Retinal pigment epithelial cell (primary cell): ENCODE measurements around the gene TMEM163.

Source experiments
- DNase-seq: peaks from one replicate; pipeline ENCODE4 v3.0.0-alpha.2; 2010; ENCODE audit warnings: low read depth
- H3K4me3 ChIP-seq: 2 replicates; pipeline ENCODE4 v1.5.1; 2011; ENCODE audit warnings: mild to moderate bottlenecking, low read length, control low read depth, moderate library complexity
- TF ChIP-seq, protein P1 (sequence below): conservative IDR thresholded peaks from 2 replicates; pipeline ENCODE4 v1.5.1; 2011; ENCODE audit warnings: low read depth, low read length, control low read depth, inconsistent platforms

TMEM163 gene

DNA sequence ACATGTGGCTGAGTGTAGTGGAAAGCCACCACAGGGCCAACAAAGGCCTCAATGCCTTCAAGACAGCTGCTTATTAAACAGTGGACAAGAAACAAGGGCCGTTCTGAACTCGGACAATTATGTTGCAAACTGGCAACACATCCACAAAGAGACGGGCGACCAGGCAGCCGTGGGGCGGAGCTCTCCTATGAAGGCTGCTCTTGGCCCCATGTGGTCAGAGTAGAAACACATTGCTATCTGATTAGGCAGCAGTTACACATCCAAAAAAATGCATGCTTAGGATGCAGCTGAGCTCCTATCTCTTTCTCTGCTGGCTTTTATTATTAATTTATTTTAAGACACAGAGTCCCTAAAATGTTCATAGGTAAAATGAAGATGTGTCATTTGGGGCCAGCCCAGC is 163.4 kb downstream of the TMEM163 start:
- TF ChIP-seq, protein P1, sequence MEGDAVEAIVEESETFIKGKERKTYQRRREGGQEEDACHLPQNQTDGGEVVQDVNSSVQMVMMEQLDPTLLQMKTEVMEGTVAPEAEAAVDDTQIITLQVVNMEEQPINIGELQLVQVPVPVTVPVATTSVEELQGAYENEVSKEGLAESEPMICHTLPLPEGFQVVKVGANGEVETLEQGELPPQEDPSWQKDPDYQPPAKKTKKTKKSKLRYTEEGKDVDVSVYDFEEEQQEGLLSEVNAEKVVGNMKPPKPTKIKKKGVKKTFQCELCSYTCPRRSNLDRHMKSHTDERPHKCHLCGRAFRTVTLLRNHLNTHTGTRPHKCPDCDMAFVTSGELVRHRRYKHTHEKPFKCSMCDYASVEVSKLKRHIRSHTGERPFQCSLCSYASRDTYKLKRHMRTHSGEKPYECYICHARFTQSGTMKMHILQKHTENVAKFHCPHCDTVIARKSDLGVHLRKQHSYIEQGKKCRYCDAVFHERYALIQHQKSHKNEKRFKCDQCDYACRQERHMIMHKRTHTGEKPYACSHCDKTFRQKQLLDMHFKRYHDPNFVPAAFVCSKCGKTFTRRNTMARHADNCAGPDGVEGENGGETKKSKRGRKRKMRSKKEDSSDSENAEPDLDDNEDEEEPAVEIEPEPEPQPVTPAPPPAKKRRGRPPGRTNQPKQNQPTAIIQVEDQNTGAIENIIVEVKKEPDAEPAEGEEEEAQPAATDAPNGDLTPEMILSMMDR, result no peak
- no peak overlapping the region for H3K4me3 ChIP-seq
- no peak for DNase-seq

GRCh38 chr2:134553657-134554056 is 165.1 kb downstream of the TMEM163 start:
- H3K4me3 ChIP-seq, result no peak overlapping the region
- TF ChIP-seq, protein P1, result no peak
- DNase-seq, result no peak

DNA sequence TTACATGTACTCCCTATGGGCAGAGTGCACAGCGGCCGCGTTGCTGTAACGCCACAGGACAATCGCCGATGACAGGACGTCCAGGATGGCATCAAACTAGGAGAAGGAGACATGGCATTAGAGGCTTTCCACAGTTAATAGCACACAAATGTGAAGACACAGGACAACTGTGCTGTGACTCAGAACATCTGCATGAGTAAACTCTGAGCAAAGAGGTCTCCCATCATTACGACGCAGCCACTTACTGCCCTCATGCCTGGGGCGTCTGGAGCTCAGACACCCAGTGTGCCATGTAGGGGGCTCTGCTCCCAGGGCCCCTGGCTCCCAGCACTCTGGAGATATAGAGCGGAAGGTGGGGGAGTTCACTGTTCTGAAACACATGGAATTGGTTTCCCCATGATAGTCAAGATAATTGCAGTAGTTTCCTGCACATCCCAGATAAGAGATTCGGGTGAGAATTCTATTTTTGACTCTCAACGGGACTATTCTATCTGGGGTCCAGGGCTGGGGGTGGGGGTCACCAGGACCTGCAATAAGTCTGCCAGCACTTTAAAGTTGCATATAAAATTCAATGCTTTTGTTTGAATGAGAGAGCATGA is 168.1 kb downstream of the TMEM163 start:
- TF ChIP-seq, protein P1, result no peak
- DNase-seq, result no peak
- H3K4me3 ChIP-seq, result no peak overlapping the region

GRCh38 chr2:134549104-134549503 is 169.7 kb downstream of the TMEM163 start:
- H3K4me3 ChIP-seq, result no peak overlapping the region
- TF ChIP-seq, protein P1, result no peak
- DNase-seq, result no peak

DNA sequence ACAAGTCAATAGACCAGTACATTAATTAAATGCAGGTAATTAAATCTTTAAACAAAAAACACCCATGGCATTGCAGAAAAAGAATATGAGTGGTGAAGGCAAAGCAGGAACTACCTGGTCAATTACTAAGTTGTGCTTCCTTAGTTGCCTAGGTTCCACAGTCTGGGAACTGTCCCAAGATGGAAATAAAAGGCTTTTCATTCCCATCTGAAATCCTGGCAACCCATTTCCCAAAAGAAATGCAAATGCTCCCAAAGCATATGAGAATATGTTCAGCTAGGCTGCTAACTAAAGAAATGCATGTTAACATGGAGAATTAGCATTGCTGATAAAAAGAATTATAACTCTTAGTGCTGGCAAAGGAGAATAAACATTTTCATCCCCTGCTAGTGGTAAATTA is 177.8 kb downstream of the TMEM163 start:
- no peak for DNase-seq
- TF ChIP-seq, protein P1, result no peak
- H3K4me3 ChIP-seq, result no peak overlapping the region

DNA sequence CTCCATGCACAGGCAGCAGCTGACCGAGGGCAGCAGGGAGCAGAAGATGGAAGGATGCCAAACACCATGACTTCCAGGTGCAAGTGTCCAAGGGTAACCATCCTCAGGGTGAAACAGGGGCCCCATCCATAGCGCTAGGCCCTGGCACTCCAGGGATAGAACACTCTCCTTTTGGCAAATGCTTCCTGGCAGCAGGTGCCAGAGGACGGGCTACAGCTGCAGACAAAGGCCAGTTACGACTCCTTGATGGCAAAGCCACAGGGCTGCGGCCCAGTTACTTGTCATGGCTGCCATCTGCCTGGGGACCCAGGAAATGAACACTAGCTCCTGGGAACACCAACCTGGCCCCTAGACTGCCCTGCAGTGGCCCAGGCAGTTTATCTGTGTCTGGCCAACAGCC is 178.8 kb downstream of the TMEM163 start:
- TF ChIP-seq, protein P1, result no peak
- H3K4me3 ChIP-seq, result no peak overlapping the region
- DNase-seq, result no peak

GRCh38 chr2:134537702-134538101 is 181.1 kb downstream of the TMEM163 start:
- no peak for DNase-seq
- TF ChIP-seq, protein P1, result no peak
- no peak overlapping the region for H3K4me3 ChIP-seq
